GM10266 (cell line): ENCODE measurements around the gene UBE2E2.

Source experiments
- DNase-seq: peaks from one replicate; pipeline ENCODE4 v3.0.0; 2012; ENCODE audit errors: extremely low spot score
- TF ChIP-seq, protein P1 (sequence below): IDR thresholded peaks from 2 replicates; pipeline ENCODE4 v1.5.1; 2012; ENCODE audit warnings: mild to moderate bottlenecking, low read depth; ENCODE audit not compliant: control insufficient read depth, insufficient read depth; ENCODE audit errors: missing control alignments

UBE2E2 gene

DNA sequence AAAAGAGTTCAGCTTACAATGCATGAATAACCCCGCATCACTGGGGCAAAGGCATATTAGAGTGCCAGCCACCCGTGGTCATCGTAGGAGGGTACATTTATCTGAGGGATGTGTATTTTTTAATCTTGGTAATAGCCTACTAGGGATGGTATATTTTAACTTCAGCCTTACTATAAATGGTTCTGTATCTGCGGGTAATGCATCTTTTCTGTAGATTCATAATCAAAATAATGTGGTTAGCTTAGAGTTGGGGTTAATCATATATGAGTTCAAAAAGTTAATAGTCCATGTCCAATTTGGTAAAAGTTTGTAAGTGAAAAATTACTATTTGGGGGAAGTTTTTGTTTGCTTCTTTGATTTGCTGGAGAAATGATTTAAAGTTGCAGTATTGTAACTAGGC lies 339.0 kb downstream of the UBE2E2 start:
- DNase-seq, result no peak
- TF ChIP-seq, protein P1, sequence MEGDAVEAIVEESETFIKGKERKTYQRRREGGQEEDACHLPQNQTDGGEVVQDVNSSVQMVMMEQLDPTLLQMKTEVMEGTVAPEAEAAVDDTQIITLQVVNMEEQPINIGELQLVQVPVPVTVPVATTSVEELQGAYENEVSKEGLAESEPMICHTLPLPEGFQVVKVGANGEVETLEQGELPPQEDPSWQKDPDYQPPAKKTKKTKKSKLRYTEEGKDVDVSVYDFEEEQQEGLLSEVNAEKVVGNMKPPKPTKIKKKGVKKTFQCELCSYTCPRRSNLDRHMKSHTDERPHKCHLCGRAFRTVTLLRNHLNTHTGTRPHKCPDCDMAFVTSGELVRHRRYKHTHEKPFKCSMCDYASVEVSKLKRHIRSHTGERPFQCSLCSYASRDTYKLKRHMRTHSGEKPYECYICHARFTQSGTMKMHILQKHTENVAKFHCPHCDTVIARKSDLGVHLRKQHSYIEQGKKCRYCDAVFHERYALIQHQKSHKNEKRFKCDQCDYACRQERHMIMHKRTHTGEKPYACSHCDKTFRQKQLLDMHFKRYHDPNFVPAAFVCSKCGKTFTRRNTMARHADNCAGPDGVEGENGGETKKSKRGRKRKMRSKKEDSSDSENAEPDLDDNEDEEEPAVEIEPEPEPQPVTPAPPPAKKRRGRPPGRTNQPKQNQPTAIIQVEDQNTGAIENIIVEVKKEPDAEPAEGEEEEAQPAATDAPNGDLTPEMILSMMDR, result no peak

DNA sequence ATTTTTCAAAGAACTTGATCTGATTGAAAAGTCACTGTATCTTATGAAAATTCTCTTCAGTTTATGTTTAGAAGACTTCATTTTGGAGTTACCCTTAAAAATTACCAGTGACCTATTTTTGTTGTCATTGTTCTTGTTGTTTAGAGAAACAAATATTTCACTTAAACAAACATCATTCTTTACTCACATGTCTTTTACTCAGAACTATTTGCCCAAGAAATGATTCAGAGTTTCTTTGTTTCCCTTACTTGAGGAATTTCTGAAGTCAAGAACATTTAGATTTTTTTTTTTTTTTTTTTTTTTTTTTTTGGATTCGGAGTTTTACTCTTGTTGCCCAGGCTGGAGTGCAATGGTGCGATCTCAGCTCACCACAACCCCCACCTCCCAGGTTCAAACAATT lies 343.1 kb downstream of the UBE2E2 start:
- DNase-seq, result no peak
- TF ChIP-seq, protein P1, result no peak

- DNase-seq, result no peak
- TF ChIP-seq, protein P1, result no peak
Observed at GRCh38 chr3:23547905-23548650, 345.0 kb downstream of the UBE2E2 start.

GRCh38 chr3:23548706-23549105 lies 345.6 kb downstream of the UBE2E2 start:
- no peak for DNase-seq
- TF ChIP-seq, protein P1, result no peak

GRCh38 chr3:23549148-23549910 lies 346.2 kb downstream of the UBE2E2 start:
- TF ChIP-seq, protein P1, result no peak
- no peak for DNase-seq

DNA sequence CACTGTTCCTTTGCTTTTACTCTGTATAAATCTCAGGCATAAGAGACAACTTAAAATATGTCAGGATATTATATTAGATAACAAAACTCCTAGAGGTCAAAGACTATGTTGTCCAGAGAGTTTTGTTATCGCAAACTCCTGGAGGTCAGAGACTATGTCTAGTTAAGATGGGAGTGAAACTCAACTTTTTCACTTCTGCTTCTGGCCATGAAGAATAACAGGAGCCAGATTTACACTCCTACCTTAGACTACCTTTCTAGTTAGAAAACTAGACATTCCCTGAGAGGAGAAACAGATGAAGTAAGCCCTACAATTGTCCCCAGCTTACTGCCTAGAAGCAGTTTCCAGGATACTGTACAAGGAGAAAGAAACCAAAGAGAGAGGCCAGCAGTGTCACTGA lies 347.3 kb downstream of the UBE2E2 start:
- TF ChIP-seq, protein P1, result no peak
- DNase-seq, result peak; percentile 12

DNA sequence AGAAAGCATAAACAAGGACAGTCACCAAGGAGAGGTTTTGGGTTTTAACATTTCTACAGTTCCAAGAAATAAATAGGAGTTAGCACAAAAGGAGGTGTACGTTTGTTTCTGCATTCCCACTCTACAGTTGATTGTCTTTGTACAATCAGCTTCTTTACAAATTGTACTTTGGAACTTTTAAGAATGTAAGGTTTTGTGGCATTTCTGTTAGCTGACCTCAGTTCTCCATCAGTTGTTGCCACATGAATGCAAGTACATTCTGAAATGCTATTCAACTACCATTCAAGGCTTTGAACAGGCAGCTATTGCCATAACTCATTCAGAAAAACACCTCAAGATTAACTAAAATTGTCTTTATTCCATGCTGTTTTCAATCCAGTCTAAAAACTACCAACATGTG lies 349.4 kb downstream of the UBE2E2 start:
- DNase-seq, result no peak
- TF ChIP-seq, protein P1, result no peak
